KOPT-K1 (cell line): Measurements from ENCODE around the gene SPECC1L.
A peak's percentile ranks its signal among the peaks of the same experiment; 100 is the strongest.
"Not testable (repeated sequence)": the region's sequence is repeated elsewhere in the genome, so short reads cannot be mapped to it uniquely, and the experiment has no call there.

Experiments used
- H3K27ac ChIP-seq: fragments of 200-600 bp; sonication (generic); 2 replicates; pipeline ENCODE4 v1.5.1; 2016; ENCODE audit warnings: antibody characterized with exemption, mild to moderate bottlenecking, low read depth, low read length; ENCODE audit not compliant: poor library complexity, severe bottlenecking
- H3K36me3 ChIP-seq: fragments of 200-600 bp; sonication (generic); 2 replicates; pipeline ENCODE4 v1.5.1; 2017; ENCODE audit warnings: antibody characterized with exemption, mild to moderate bottlenecking, low read length, moderate library complexity; ENCODE audit not compliant: insufficient read depth
- H3K9me3 ChIP-seq: fragments of 200-600 bp; sonication (generic); 2 replicates; pipeline ENCODE4 v1.5.1; 2017; ENCODE audit warnings: antibody characterized with exemption, low read length, mild to moderate bottlenecking; ENCODE audit not compliant: insufficient read depth, poor library complexity, severe bottlenecking

SPECC1L gene

GRCh38 chr22:24240381-24240780 lies 30.2 kb upstream of the SPECC1L start:
- Histone ChIP-seq H3K9me3 (no peaks in the 10 kb centered on the region), H3K27ac (no peak overlapping the region), H3K36me3 (no peaks in the 10 kb centered on the region)

GRCh38 chr22:24240985-24241692 lies 29.5 kb upstream of the SPECC1L start:
- H3K36me3 ChIP-seq, H3K9me3 ChIP-seq, H3K27ac ChIP-seq: not testable (repeated sequence)

GRCh38 chr22:24243417-24243816 lies 27.2 kb upstream of the SPECC1L start:
- H3K27ac ChIP-seq: peak overlapping the region; percentile 59
- H3K9me3 ChIP-seq, H3K36me3 ChIP-seq: not testable (repeated sequence)

- no peak overlapping the region for H3K27ac ChIP-seq
- H3K36me3 ChIP-seq: no peaks in the 10 kb centered on the region
- no peaks in the 10 kb centered on the region for H3K9me3 ChIP-seq
These were observed 26.4 kb upstream of the SPECC1L start for GRCh38 chr22:24244144-24244787.

GRCh38 chr22:24245030-24245431 lies 25.6 kb upstream of the SPECC1L start, which contains the start of gene GGT5:
GGT5 (minus strand) TSS chr22:24245082; CDS start chr22:24244725, 357 bp downstream.
- H3K27ac ChIP-seq, H3K9me3 ChIP-seq, H3K36me3 ChIP-seq: not testable (repeated sequence)

- H3K36me3 ChIP-seq, H3K27ac ChIP-seq, H3K9me3 ChIP-seq: not testable (repeated sequence)
These were observed 24.8 kb upstream of the SPECC1L start for GRCh38 chr22:24245584-24246561.

GRCh38 chr22:24247011-24247507 lies 23.6 kb upstream of the SPECC1L start:
- Histone ChIP-seq H3K9me3 (no peaks in the 10 kb centered on the region), H3K36me3 (no peaks in the 10 kb centered on the region), H3K27ac (no peak overlapping the region)

GRCh38 chr22:24247564-24248344 lies 22.9 kb upstream of the SPECC1L start:
- no peaks in the 10 kb centered on the region for H3K9me3 ChIP-seq
- H3K36me3 ChIP-seq: no peaks in the 10 kb centered on the region
- H3K27ac ChIP-seq: no peak overlapping the region

GRCh38 chr22:24248611-24249010 lies 22.0 kb upstream of the SPECC1L start:
- not testable (repeated sequence) for H3K36me3 ChIP-seq, H3K27ac ChIP-seq, H3K9me3 ChIP-seq

- H3K36me3 ChIP-seq, H3K9me3 ChIP-seq, H3K27ac ChIP-seq: not testable (repeated sequence)
These were observed 21.2 kb upstream of the SPECC1L start for GRCh38 chr22:24249413-24249812.

- not testable (repeated sequence) for H3K27ac ChIP-seq, H3K36me3 ChIP-seq, H3K9me3 ChIP-seq
These were observed 19.3 kb upstream of the SPECC1L start for GRCh38 chr22:24251286-24251685.

- H3K36me3 ChIP-seq, H3K9me3 ChIP-seq: not testable (repeated sequence)
These were observed 17.5 kb upstream of the SPECC1L start for GRCh38 chr22:24253126-24253525.

GRCh38 chr22:24256136-24256535 lies 14.5 kb upstream of the SPECC1L start:
- not testable (repeated sequence) for H3K36me3 ChIP-seq, H3K9me3 ChIP-seq, H3K27ac ChIP-seq

More at GRCh38 chr22:24253126-24253525, 17.5 kb upstream of the SPECC1L start:
- not testable (repeated sequence) for H3K27ac ChIP-seq

- not testable (repeated sequence) for H3K36me3 ChIP-seq
These were observed 13.9 kb upstream of the SPECC1L start for GRCh38 chr22:24256736-24257135.

More at GRCh38 chr22:24256736-24257135, 13.9 kb upstream of the SPECC1L start:
- not testable (repeated sequence) for H3K27ac ChIP-seq, H3K9me3 ChIP-seq
